Osteoblast (primary cell): Measurements from ENCODE around the gene TSPAN5. TPM values are rescaled to one million over a fixed set of nuclear protein-coding genes. Genes with fewer than 3 reads are reported as not detected.

Experiments
- DNase-seq: peaks from one replicate; pipeline ENCODE4 v3.0.0; 2011; ENCODE audit warnings: low spot score, mixed read lengths; ENCODE audit not compliant: insufficient read length; ENCODE audit errors: missing footprints
- H2AFZ ChIP-seq: 2 replicates; pipeline ENCODE4 v1.6.0; 2011; ENCODE audit warnings: mild to moderate bottlenecking, low read length
- H3K27ac ChIP-seq: 2 replicates; pipeline ENCODE4 v1.5.1; 2011; ENCODE audit warnings: mild to moderate bottlenecking, low read depth, low read length, moderate library complexity
- H3K27me3 ChIP-seq: 2 replicates; pipeline ENCODE4 v1.6.0; 2012; ENCODE audit warnings: mild to moderate bottlenecking, control low read depth, inconsistent platforms, low read length, moderate library complexity; ENCODE audit not compliant: insufficient read depth
- H3K36me3 ChIP-seq: 2 replicates; pipeline ENCODE4 v1.5.1; 2011; ENCODE audit warnings: mild to moderate bottlenecking, low read length, control low read depth, moderate library complexity; ENCODE audit not compliant: insufficient read depth
- H3K4me1 ChIP-seq: 2 replicates; pipeline ENCODE4 v1.5.1; 2011; ENCODE audit warnings: mild to moderate bottlenecking, low read length, control low read depth, moderate library complexity; ENCODE audit not compliant: insufficient read depth
- H3K4me2 ChIP-seq: 2 replicates; pipeline ENCODE4 v1.6.0; 2011; ENCODE audit warnings: mild to moderate bottlenecking, low read length; ENCODE audit not compliant: insufficient read depth
- H3K4me3 ChIP-seq: fragments of 200-600 bp; sonication (generic); 3 replicates; pipeline ENCODE4 v1.5.1; 2012; ENCODE audit warnings: mild to moderate bottlenecking, low read length, inconsistent platforms; ENCODE audit not compliant: insufficient read depth
- H3K79me2 ChIP-seq: 2 replicates; pipeline ENCODE4 v1.6.0; 2012; ENCODE audit warnings: mild to moderate bottlenecking, low read length, control low read depth, inconsistent platforms; ENCODE audit not compliant: insufficient read depth
- H3K9me3 ChIP-seq: 2 replicates; pipeline ENCODE4 v1.5.1; 2011; ENCODE audit warnings: low read depth, low read length, control low read depth
- H4K20me1 ChIP-seq: 2 replicates; pipeline ENCODE4 v1.6.0; 2012; ENCODE audit warnings: mild to moderate bottlenecking, low read length, control low read depth; ENCODE audit not compliant: insufficient read depth
- CTCF ChIP-seq: IDR thresholded peaks from 2 replicates; pipeline ENCODE4 v1.5.1; 2011; ENCODE audit warnings: mild to moderate bottlenecking, low read depth, low read length, moderate library complexity; ENCODE audit errors: extremely low read depth
- total RNA-seq: library from RNA; depleted of rRNA; stranded (reverse); fragments of >200 nt; gene quantifications from 2 replicates; pipeline ENCODE4 v1.2.3, GENCODE V29; 2012

TSPAN5 gene
- total RNA-seq, 1 donor = 36.9 TPM

GRCh38 chr4:98610926-98611676 is 47.3 kb downstream of the TSPAN5 start:
- Histone ChIP-seq H3K4me1 (peaks cover 12% of the 10 kb centered on the region), H3K9me3 (no peaks in the 10 kb centered on the region), H4K20me1 (peaks cover 10% of the 10 kb centered on the region), H3K27me3 (no peaks in the 10 kb centered on the region), H3K4me2 (no peak overlapping the region), H3K27ac (no peak overlapping the region), H2AFZ (no peak overlapping the region), H3K36me3 (no peaks in the 10 kb centered on the region), H3K79me2 (peaks cover 98% of the 10 kb centered on the region), H3K4me3 (no peak overlapping the region)
- no peak for TF ChIP-seq CTCF
- no peak for DNase-seq

GRCh38 chr4:98610431-98610830 is 48.0 kb downstream of the TSPAN5 start:
- H3K79me2 ChIP-seq = peaks cover 98% of the 10 kb centered on the region
- no peaks in the 10 kb centered on the region for H3K27me3 ChIP-seq
- H3K27ac ChIP-seq = no peak overlapping the region
- no peak overlapping the region for H2AFZ ChIP-seq
- no peak overlapping the region for H3K4me2 ChIP-seq
- H3K9me3 ChIP-seq = no peaks in the 10 kb centered on the region
- H3K36me3 ChIP-seq = no peaks in the 10 kb centered on the region
- peaks cover 10% of the 10 kb centered on the region for H4K20me1 ChIP-seq
- TF ChIP-seq CTCF = no peak
- no peak for DNase-seq
- no peak overlapping the region for H3K4me3 ChIP-seq
- peaks cover 16% of the 10 kb centered on the region for H3K4me1 ChIP-seq

- Histone ChIP-seq H3K27ac (no peak overlapping the region), H3K4me1 (peaks cover 21% of the 10 kb centered on the region), H3K4me3 (no peak overlapping the region), H2AFZ (no peak overlapping the region), H4K20me1 (peaks cover 7% of the 10 kb centered on the region), H3K79me2 (peaks cover 98% of the 10 kb centered on the region), H3K36me3 (no peaks in the 10 kb centered on the region), H3K9me3 (no peaks in the 10 kb centered on the region), H3K4me2 (no peak overlapping the region), H3K27me3 (no peaks in the 10 kb centered on the region)
- TF ChIP-seq CTCF = no peak
- no peak for DNase-seq
Observed at GRCh38 chr4:98609934-98610333, 48.5 kb downstream of the TSPAN5 start.

- no peak for DNase-seq
- H3K27ac ChIP-seq = no peak overlapping the region
- H3K79me2 ChIP-seq = peaks cover 97% of the 10 kb centered on the region
- peaks cover 4% of the 10 kb centered on the region for H4K20me1 ChIP-seq
- no peaks in the 10 kb centered on the region for H3K27me3 ChIP-seq
- H3K36me3 ChIP-seq = no peaks in the 10 kb centered on the region
- H3K4me2 ChIP-seq = no peak overlapping the region
- H3K4me3 ChIP-seq = no peak overlapping the region
- H3K9me3 ChIP-seq = no peaks in the 10 kb centered on the region
- H3K4me1 ChIP-seq = peaks cover 21% of the 10 kb centered on the region
- no peak overlapping the region for H2AFZ ChIP-seq
- no peak for TF ChIP-seq CTCF
Observed at GRCh38 chr4:98608356-98608755, 50.1 kb downstream of the TSPAN5 start.
